Panc1 (cell line): ENCODE results near the gene SMC2.

ENCODE experiments used
- CTCF ChIP-seq: fragments of 450-650 bp; IDR thresholded peaks from 2 replicates; pipeline ENCODE4 v1.5.1; 2017; ENCODE audit warnings: mild to moderate bottlenecking
- POLR2AphosphoS5 ChIP-seq: IDR thresholded peaks from 2 replicates; pipeline ENCODE4 v1.6.1; 2012; ENCODE audit warnings: mild to moderate bottlenecking, low read depth, low read length, moderate library complexity
- REST ChIP-seq, 2 experiments: IDR thresholded peaks; 2 replicates each; pipeline ENCODE4 v1.6.1; 2011 to 2012; ENCODE audit warnings: low read depth in 2 of 2, control low read depth in 1 of 2, low read length in 1 of 2, mild to moderate bottlenecking in 1 of 2, moderate library complexity in 1 of 2; ENCODE audit not compliant: insufficient read depth in 1 of 2
- SIN3A ChIP-seq: IDR thresholded peaks from 2 replicates; pipeline ENCODE4 v1.6.1; 2012; ENCODE audit warnings: low read depth, mild to moderate bottlenecking, low read length, moderate library complexity, borderline replicate concordance; ENCODE audit not compliant: insufficient read depth

GRCh38 chr9:104099630-104100029 lies 5.5 kb downstream of the SMC2 start:
- no peak for TF ChIP-seq CTCF
- TF ChIP-seq REST (IDR thresholded peaks at IDR 0.05; ENCODE audit: insufficient read depth in 1 of 2, low read depth in 2 of 2, low read length in 1 of 2), result no peak
- no peak for TF ChIP-seq POLR2AphosphoS5
- TF ChIP-seq SIN3A, result no peak
